Peyer's patch (tissue), 4 donors: Measurements from ENCODE around the gene ZFY.

Experiments used
- CTCF ChIP-seq, 6 experiments: fragments of 450-650 bp in 4 of 6; fragments of 200-600 bp in 2 of 6; sonication (generic) in 1 of 6; IDR thresholded peaks; one replicate each; pipeline ENCODE4 v1.5.1; 2017 to 2019; ENCODE audit warnings: antibody characterized with exemption in 6 of 6, mild to moderate bottlenecking in 3 of 6, moderate library complexity in 1 of 6
- POLR2A ChIP-seq, 2 donors: fragments of 450-650 bp; IDR thresholded peaks; one replicate each; pipeline ENCODE4 v1.5.1; 2017; ENCODE audit warnings: antibody characterized with exemption in 2 of 2, mild to moderate bottlenecking in 2 of 2, moderate library complexity in 2 of 2

- TF ChIP-seq CTCF (IDR thresholded peaks at IDR 0.05): no peak
- TF ChIP-seq POLR2A (IDR thresholded peaks at IDR 0.05): no peak
Measured at GRCh38 chrY:3016594-3016993, 81.4 kb downstream of the ZFY start.
